HG02610 (cell line): ENCODE results near the gene TMEM40.
"Not testable (repeated sequence)": the region's sequence is repeated elsewhere in the genome, so short reads cannot be mapped to it uniquely, and the experiment has no call there.

Experiments
- ATAC-seq: cut with Tn5 transposase; IDR thresholded peaks from one replicate; pipeline ENCODE4 v1.9.1; 2021; ENCODE audit warnings: mild to moderate bottlenecking, moderate library complexity; ENCODE audit not compliant: unreplicated experiment

TMEM40 gene

GRCh38 chr3:12777171-12777570, 18.1 kb upstream of the TMEM40 start:
- ATAC-seq = no peak

DNA sequence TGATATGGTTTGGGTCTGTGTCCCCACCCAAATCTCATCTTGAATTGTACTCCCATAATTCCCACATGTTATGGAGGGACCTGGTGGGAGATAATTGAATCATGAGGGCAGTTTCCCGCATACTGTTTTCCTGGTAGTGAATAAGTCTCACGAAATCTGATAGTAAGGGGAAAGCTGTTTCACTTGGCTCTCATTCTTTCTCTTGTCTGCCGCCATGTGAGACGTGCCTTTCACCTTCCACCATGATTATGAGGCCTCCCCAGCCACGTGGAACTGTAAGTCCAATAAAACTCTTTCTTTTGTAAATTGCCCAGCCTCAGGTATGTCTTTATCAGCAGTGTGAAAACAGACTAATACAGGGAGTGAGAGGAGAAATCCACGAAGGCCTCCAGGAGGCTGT, 16.9 kb upstream of the TMEM40 start:
- not testable (repeated sequence) for ATAC-seq

- no peak for ATAC-seq
These were observed 16.2 kb upstream of the TMEM40 start for GRCh38 chr3:12775226-12775625.

DNA sequence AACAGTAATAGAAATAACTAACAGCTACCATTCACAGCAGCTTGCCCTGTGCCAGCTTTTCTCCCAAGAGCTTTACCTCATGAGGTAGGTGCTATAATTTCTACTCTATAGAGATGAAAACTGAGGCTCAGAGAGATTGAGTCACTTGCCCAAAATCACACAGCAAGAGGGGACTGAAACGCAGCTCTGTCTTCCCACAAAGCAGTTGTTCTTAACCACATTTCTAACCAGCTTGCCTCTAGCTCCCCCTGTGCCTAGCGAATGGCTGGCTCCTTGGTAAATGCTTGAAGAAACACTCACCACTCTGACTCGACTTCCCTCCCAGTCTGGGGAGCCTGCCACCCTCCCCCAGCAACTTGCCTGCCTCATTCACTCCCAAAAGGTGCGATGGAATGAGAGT, 15.6 kb upstream of the TMEM40 start:
- ATAC-seq = no peak

GRCh38 chr3:12773710-12774086, 14.6 kb upstream of the TMEM40 start:
- no peak for ATAC-seq

- ATAC-seq = no peak
These were observed 14.1 kb upstream of the TMEM40 start for GRCh38 chr3:12773030-12773709.

GRCh38 chr3:12772462-12772861, 13.4 kb upstream of the TMEM40 start:
- ATAC-seq = no peak

- no peak for ATAC-seq
These were observed 12.2 kb upstream of the TMEM40 start for GRCh38 chr3:12771236-12771635.

GRCh38 chr3:12769761-12770160, 10.7 kb upstream of the TMEM40 start:
- ATAC-seq = no peak

- no peak for ATAC-seq
These were observed 9.8 kb upstream of the TMEM40 start for GRCh38 chr3:12768579-12769527.

GRCh38 chr3:12766541-12766940, 7.5 kb upstream of the TMEM40 start:
- no peak for ATAC-seq

DNA sequence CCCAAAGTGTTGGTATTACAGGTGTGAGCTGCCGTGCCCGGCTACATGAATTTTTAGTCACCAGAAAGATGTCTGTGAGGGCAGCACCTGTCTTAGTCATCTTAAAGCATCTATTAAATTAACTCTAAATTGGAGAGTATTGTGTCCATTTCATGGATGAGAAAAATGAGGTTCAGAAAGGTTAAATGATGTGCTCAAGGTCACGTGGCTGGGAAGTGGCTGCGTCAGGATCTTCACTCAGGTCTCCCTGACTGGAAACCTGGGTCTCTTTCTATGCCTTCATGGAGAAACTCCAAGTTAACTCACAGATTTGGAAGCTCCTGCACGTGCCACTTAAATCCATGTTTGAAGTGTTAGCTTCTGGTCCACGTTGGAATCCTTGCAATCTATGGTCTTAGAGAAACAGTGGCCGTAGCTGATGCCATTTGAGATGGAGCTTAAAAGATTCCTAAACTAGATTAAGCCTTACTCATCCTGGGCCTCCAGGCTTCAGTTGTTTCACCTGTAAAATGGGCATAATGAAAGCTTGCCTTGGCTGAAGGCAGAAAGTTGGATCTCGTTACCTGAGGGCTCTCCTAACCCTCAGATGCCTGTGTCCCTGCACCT, 5.2 kb upstream of the TMEM40 start:
- no peak for ATAC-seq

DNA sequence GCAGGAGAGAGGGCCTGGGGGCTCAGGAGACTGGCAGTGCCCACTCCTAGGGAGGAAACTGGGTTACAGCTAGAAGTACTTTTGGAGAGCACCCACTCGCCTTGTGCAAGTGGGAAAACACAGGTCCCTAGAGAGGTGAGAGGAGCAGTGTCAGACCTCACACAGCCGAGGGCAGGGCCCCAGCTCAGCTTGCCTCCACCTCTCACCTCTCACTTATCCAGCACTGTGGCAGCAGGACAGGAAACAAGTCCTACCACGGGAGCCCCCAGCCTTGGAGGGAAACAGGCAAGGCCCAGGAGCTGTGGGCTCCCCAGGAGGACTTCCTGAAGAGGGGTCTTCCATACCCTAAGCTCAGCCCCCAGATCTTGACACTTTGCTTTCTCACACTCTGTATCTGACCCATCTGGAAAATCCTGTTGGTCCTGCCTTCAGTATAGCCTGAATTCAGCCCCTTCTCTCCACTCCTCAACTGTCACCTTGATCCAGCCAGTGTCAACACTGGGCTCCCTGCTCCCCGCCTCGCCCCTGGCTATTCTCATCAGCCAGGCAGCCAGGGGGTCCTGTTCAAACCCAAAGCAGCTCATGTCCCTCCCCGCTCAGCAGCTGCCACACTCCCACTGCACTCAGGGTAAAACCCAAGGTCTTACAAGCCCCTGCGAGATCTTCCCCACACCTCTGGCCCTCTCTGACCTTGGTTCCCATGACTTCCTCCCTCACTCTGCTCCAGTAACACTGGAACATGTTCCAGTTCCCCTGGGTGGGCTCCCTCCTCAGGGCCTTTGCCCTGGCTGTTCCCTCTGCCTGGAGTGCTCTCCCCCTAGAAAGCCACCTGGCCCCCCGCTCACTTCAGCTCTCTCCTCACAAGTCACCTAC, 870 bp upstream of the TMEM40 start:
- ATAC-seq = peak; percentile 32

DNA sequence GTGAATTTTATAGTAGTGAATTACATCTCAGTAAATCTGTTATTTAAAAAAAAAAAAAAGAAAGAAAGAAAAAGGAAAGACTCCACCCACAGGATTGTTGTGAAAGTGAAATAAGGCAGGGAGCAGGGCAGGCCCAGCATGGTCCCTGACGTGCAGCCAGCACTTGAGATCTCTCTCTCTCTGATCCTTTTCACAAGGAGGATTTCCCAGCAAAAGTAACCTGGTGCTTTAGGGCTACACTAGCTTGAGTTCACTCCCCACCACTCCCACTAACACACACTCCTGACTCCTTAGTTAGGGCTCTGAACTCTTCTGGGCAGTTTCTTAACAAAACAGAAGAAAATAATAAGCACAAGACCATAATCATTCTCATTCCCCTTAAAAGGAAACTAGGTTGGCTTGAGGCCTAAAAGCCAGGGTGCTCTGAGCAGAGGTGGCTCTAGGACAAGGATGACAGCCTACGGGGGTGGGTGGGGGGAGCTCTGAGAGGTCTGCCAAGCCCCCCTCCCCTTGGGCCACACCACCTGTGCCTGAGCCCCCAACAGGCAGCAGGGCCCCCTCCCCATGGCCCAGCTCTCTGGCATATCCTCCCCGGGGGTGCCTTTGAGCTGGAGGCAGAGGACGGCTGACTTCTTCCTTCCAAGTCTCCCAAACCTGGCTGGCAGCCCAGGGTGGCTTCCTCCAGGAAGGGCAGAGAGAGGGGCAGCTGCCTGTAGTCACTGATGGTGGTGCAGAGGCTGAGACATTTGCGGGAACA, 856 bp downstream of the TMEM40 start:
- ATAC-seq = peak; percentile 43

- no peak for ATAC-seq
These were observed 2.4 kb downstream of the TMEM40 start for GRCh38 chr3:12756635-12757034.

- no peak for ATAC-seq
These were observed 2.9 kb downstream of the TMEM40 start for GRCh38 chr3:12756175-12756574.

- ATAC-seq = no peak
These were observed 3.3 kb downstream of the TMEM40 start for GRCh38 chr3:12755754-12756153.

DNA sequence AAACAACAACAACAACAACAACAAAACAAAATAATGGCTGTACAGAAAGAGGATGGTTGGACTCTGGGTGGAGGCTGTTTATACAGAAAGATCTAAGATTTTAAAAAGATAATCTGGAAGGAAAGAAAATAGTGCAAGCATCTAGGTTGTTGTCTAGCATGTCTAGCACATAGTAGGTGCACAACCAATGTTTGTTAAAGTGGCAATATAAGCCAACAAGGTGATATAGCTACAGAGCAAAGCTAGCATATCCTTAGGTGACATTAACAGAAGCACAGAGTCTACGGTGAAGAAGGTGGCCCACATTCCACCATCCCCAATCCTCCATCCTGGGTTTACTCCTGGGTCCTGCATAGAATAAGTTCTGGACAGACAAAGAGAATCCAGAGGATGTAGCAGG, 4.7 kb downstream of the TMEM40 start:
- no peak for ATAC-seq

- no peak for ATAC-seq
These were observed 5.6 kb downstream of the TMEM40 start for GRCh38 chr3:12753275-12754028.
